ENCODE results near the gene HEBP2. TPM values are rescaled to one million over a fixed set of nuclear protein-coding genes. Genes with fewer than 3 reads are reported as not detected.

The HEBP2 gene
- total RNA-seq, 2 experiments from 2014 or later, result 14.0 to 36.2 TPM

GRCh38 chr6:138393871-138394783 is 9.9 kb upstream of the HEBP2 start:
- intact Hi-C loops (cut with micrococcal nuclease; ENCODE audit: unreplicated experiment), result no loop called here
- peak; percentile 70 for DNase-seq (ENCODE audit: low spot score)
- ChIA-PET CTCF (ENCODE audit: unreplicated experiment) (interaction anchor here (0.8 kb wide), 1 partner anchor 11 kb away, joined by 3 read pairs; no protein-coding TSS in a partner anchor), POLR2A (interaction anchor here (0.6 to 2.0 kb wide), 11 partner anchors 8 to 157 kb away, joined by 3 to 12 read pairs (median 4); no protein-coding TSS in a partner anchor)
- peak overlapping the region; percentile 56 for H2AFZ ChIP-seq (ENCODE audit: low read length)
- peak overlapping the region; percentile 51 for H3K4me2 ChIP-seq (ENCODE audit: low read length)
- no peaks in the 10 kb centered on the region for H3K36me3 ChIP-seq (ENCODE audit: insufficient read depth, low read length)
- H3K9me2 ChIP-seq (ENCODE audit: insufficient read depth, low read length), result no peaks in the 10 kb centered on the region
- BruUV-seq (replicated peaks), result no TSS peak
- H3K27ac ChIP-seq (ENCODE audit: low read depth, low read length, poor library complexity, severe bottlenecking), result peak overlapping the region; percentile 53
- H3K4me1 ChIP-seq (ENCODE audit: insufficient read depth, low read length, poor library complexity, severe bottlenecking), result peaks cover 22% of the 10 kb centered on the region
- H4K20me1 ChIP-seq (ENCODE audit: insufficient read depth, low read length), result no peaks in the 10 kb centered on the region
- no peak for TF ChIP-seq EZH2phosphoT487 (IDR thresholded peaks at IDR 0.05; ENCODE audit: borderline replicate concordance, low read depth, low read length)
- TF ChIP-seq, protein P1, sequence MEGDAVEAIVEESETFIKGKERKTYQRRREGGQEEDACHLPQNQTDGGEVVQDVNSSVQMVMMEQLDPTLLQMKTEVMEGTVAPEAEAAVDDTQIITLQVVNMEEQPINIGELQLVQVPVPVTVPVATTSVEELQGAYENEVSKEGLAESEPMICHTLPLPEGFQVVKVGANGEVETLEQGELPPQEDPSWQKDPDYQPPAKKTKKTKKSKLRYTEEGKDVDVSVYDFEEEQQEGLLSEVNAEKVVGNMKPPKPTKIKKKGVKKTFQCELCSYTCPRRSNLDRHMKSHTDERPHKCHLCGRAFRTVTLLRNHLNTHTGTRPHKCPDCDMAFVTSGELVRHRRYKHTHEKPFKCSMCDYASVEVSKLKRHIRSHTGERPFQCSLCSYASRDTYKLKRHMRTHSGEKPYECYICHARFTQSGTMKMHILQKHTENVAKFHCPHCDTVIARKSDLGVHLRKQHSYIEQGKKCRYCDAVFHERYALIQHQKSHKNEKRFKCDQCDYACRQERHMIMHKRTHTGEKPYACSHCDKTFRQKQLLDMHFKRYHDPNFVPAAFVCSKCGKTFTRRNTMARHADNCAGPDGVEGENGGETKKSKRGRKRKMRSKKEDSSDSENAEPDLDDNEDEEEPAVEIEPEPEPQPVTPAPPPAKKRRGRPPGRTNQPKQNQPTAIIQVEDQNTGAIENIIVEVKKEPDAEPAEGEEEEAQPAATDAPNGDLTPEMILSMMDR (conservative IDR thresholded peaks at IDR 0.05; ENCODE audit: low read length), result no peak
- no peaks in the 10 kb centered on the region for H3K9me3 ChIP-seq (ENCODE audit: low read length)
- no peaks in the 10 kb centered on the region for H3K79me2 ChIP-seq (ENCODE audit: insufficient read depth, low read depth, low read length)
- H3K4me3 ChIP-seq (ENCODE audit: low read depth, low read length, poor library complexity, severe bottlenecking), result no peak overlapping the region

GRCh38 chr6:138396709-138397108 is 7.3 kb upstream of the HEBP2 start:
- BruUV-seq (replicated peaks), result no TSS peak
- Histone ChIP-seq H4K20me1 (ENCODE audit: insufficient read depth, low read length) (no peaks in the 10 kb centered on the region), H3K4me3 (ENCODE audit: low read depth, low read length, poor library complexity, severe bottlenecking) (no peak overlapping the region), H3K79me2 (ENCODE audit: insufficient read depth, low read depth, low read length) (no peaks in the 10 kb centered on the region), H3K9me3 (ENCODE audit: low read length) (no peaks in the 10 kb centered on the region), H3K9me2 (ENCODE audit: insufficient read depth, low read length) (no peaks in the 10 kb centered on the region), H3K4me2 (ENCODE audit: low read length) (no peak overlapping the region), H3K4me1 (ENCODE audit: insufficient read depth, low read length, poor library complexity, severe bottlenecking) (peaks cover 22% of the 10 kb centered on the region), H3K27ac (ENCODE audit: low read depth, low read length, poor library complexity, severe bottlenecking) (no peak overlapping the region), H3K36me3 (ENCODE audit: insufficient read depth, low read length) (no peaks in the 10 kb centered on the region), H2AFZ (ENCODE audit: low read length) (no peak overlapping the region)
- CTCF ChIA-PET (ENCODE audit: unreplicated experiment), result no interaction called here
- intact Hi-C loops (cut with micrococcal nuclease; ENCODE audit: unreplicated experiment), result no loop called here
- no peak for TF ChIP-seq EZH2phosphoT487 (IDR thresholded peaks at IDR 0.05; ENCODE audit: borderline replicate concordance, low read depth, low read length)
- TF ChIP-seq, protein P1 (conservative IDR thresholded peaks at IDR 0.05; ENCODE audit: low read length), result no peak
- no peak for DNase-seq (ENCODE audit: low spot score)
- POLR2A ChIA-PET, result no interaction called here

Measured in OCI-LY7 (cell line).